ENCODE measurements around the gene PROB1.
"Not testable (repeated sequence)": the region's sequence is repeated elsewhere in the genome, so short reads cannot be mapped to it uniquely, and the experiment has no call there.

The PROB1 gene

DNA sequence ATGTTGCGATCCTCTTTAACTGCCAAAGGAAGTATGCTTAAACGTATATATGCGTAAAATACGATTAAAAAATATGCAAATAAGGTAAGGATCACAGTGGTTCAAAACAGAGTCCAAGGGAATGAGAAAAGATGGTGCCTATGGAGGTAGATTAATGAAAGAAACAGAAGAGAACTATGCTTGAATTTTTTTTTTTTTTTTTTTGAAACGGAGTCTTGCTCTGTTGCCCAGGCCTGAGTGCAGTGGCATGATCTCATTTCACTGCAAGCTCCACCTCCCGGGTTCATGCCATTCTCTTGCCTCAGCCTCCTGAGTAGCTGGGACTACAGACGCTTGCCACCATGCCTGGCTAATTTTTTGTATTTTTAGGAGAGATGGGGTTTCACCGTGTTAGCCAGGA lies 49.5 kb downstream of the PROB1 start:
- DNase-seq; intact Hi-C loops (cut with DNase I): not testable (repeated sequence)

DNA sequence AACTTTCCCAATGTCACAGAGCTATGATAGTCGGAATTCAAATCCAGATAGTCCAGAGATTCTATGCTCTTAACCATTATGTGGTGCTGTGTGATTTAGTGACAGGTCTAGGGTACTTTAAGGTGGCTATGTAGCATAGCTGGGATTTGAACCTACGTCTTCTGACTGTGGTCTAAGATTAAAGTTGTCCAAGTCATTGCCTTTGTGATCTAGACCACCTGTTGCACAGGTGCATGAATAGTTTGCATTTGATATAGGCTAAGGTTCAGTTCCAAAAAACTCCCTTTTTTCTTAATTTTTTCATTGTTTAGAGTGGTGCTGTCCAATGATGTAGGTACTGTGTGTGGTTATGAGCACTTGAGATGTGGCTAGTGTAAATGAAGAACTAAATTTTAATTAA lies 50.7 kb downstream of the PROB1 start:
- intact Hi-C loops (cut with DNase I) = loop anchor here (5.0 kb wide), 1 partner anchor 72 kb away; no protein-coding TSS in a partner anchor
- DNase-seq = no peak

DNA sequence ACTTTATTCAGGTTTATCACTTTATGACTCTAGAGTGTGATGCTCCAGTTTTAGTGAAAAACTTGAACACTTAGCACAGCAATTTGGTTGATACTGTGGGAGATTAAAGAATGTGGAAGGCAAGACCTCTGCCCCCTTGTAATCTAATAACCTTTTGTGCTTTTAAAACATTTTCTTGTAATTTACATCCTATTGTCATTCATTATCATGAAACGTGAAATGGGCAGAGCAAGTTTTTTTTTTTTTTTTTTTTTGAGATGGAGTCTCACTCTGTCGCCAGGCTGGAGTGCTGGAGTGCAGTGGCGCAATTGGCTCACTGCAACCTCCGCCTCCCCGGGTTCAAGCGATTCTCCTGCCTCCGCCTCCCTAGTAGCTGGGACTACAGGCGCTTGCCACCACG lies 51.4 kb downstream of the PROB1 start:
- intact Hi-C loops (cut with DNase I) = loop anchor here (2.0 to 5.0 kb wide), 2 partner anchors 59 to 71 kb away; no protein-coding TSS in a partner anchor
- DNase-seq = no peak

DNA sequence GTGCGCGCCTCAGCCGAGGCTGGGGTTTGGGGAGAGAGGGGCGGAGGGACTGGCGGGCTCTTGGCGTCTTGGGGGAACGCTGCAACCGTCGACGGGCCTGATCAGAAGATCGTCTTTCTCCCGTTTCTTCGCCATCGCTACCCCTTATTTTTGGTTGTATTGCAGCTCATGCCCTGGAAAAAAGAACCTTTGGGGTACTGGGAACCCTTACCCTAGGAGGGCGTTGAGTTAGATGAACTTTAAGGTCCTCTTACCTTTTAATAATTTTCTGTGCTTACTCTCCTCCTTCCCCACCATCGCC lies 52.5 kb downstream of the PROB1 start:
- no peak for DNase-seq
- intact Hi-C loops (cut with DNase I) = loop anchor here (2.0 to 5.0 kb wide), 2 partner anchors 60 to 70 kb away; no protein-coding TSS in a partner anchor

- intact Hi-C loops (cut with DNase I) = loop anchor here (2.0 to 5.0 kb wide), 3 partner anchors 47 to 70 kb away; no protein-coding TSS in a partner anchor
- DNase-seq = peak; percentile 95 to 100 (median 98)
These were observed 53.0 kb downstream of the PROB1 start, which contains the start of gene PAIP2 for GRCh38 chr5:139341689-139342422. Gene PAIP2, plus strand, starts transcription at chr5:139341854. Its CDS starts 21,931 bp downstream, at chr5:139363785.

- intact Hi-C loops (cut with DNase I) = loop anchor here (2.0 to 5.0 kb wide), 2 partner anchors 46 to 69 kb away; no protein-coding TSS in a partner anchor
- no peak for DNase-seq
These were observed 53.7 kb downstream of the PROB1 start for GRCh38 chr5:139341187-139341688.
